SJSA1 (cell line): ENCODE data around the gene HEPACAM. TPM values are rescaled to one million over a fixed set of nuclear protein-coding genes. Genes with fewer than 3 reads are reported as not detected.
A peak's percentile ranks its signal among the peaks of the same experiment; 100 is the strongest.

Experiments used
- DNase-seq, 2 experiments: peaks; one replicate each; pipeline ENCODE4 v3.0.0-alpha.2; 2015 to 2020; ENCODE audit warnings: low spot score in 2 of 2, low read depth in 1 of 2
- H3K27ac ChIP-seq: fragments of 250-450 bp; sonication (Bioruptor Pico); 2 replicates; pipeline ENCODE4 v1.5.1; 2020; ENCODE audit warnings: mild to moderate bottlenecking, moderate library complexity
- H3K27me3 ChIP-seq: fragments of 250-450 bp; sonication (Bioruptor Pico); replicated peaks from 2 replicates; pipeline ENCODE4 v1.5.1; 2020; ENCODE audit warnings: mild to moderate bottlenecking, moderate library complexity
- H3K36me3 ChIP-seq: fragments of 250-450 bp; sonication (Bioruptor Pico); 2 replicates; pipeline ENCODE4 v1.5.1; 2020; ENCODE audit warnings: mild to moderate bottlenecking
- H3K4me1 ChIP-seq: fragments of 250-450 bp; sonication (Bioruptor Pico); replicated peaks from 2 replicates; pipeline ENCODE4 v1.6.1; 2021; ENCODE audit warnings: mild to moderate bottlenecking
- H3K4me3 ChIP-seq: fragments of 250-450 bp; sonication (Bioruptor Pico); 2 replicates; pipeline ENCODE4 v1.5.1; 2020; ENCODE audit warnings: mild to moderate bottlenecking
- H3K9me3 ChIP-seq: fragments of 250-450 bp; sonication (Bioruptor Pico); replicated peaks from 2 replicates; pipeline ENCODE4 v1.5.1; 2020; ENCODE audit warnings: mild to moderate bottlenecking
- total RNA-seq: library from RNA; depleted of rRNA; stranded (reverse); fragments of >200 nt; shearing (Covaris generic); gene quantifications from 2 replicates; pipeline ENCODE4 v1.2.3, GENCODE V29; 2014

The HEPACAM gene
- total RNA-seq, 1 experiment from 2014 or later: not detected

- Histone ChIP-seq H3K36me3 (no peaks in the 10 kb centered on the region), H3K4me1 (peaks cover 7% of the 10 kb centered on the region), H3K9me3 (no peaks in the 10 kb centered on the region), H3K27ac (no peak overlapping the region), H3K27me3 (no peaks in the 10 kb centered on the region), H3K4me3 (no peak overlapping the region)
- no peak for DNase-seq
These were observed 44.4 kb downstream of the HEPACAM start for GRCh38 chr11:124891373-124891861.

- Histone ChIP-seq H3K27me3 (no peaks in the 10 kb centered on the region), H3K4me3 (no peak overlapping the region), H3K36me3 (no peaks in the 10 kb centered on the region), H3K4me1 (peaks cover 1% of the 10 kb centered on the region), H3K9me3 (no peaks in the 10 kb centered on the region), H3K27ac (no peak overlapping the region)
- DNase-seq: no peak
These were observed 45.0 kb downstream of the HEPACAM start for GRCh38 chr11:124890683-124891372.

- Histone ChIP-seq H3K4me3 (no peak overlapping the region), H3K27ac (no peak overlapping the region), H3K27me3 (no peaks in the 10 kb centered on the region), H3K36me3 (no peaks in the 10 kb centered on the region), H3K4me1 (no peaks in the 10 kb centered on the region), H3K9me3 (no peaks in the 10 kb centered on the region)
- DNase-seq: no peak
These were observed 45.7 kb downstream of the HEPACAM start for GRCh38 chr11:124890151-124890550.

GRCh38 chr11:124889191-124890091 lies 46.4 kb downstream of the HEPACAM start:
- H3K36me3 ChIP-seq: no peaks in the 10 kb centered on the region
- no peak overlapping the region for H3K27ac ChIP-seq
- H3K4me3 ChIP-seq: no peak overlapping the region
- no peak for DNase-seq
- H3K27me3 ChIP-seq: no peaks in the 10 kb centered on the region
- H3K4me1 ChIP-seq: no peaks in the 10 kb centered on the region
- no peaks in the 10 kb centered on the region for H3K9me3 ChIP-seq

GRCh38 chr11:124887667-124888013 lies 48.2 kb downstream of the HEPACAM start:
- Histone ChIP-seq H3K9me3 (no peaks in the 10 kb centered on the region), H3K27ac (no peak overlapping the region), H3K4me3 (no peak overlapping the region), H3K36me3 (no peaks in the 10 kb centered on the region), H3K4me1 (peaks cover 2% of the 10 kb centered on the region; the same call in 1 of the 2 replicates), H3K27me3 (no peaks in the 10 kb centered on the region)
- no peak for DNase-seq

- Histone ChIP-seq H3K36me3 (no peaks in the 10 kb centered on the region), H3K27ac (no peak overlapping the region), H3K9me3 (no peaks in the 10 kb centered on the region), H3K27me3 (no peaks in the 10 kb centered on the region), H3K4me1 (peaks cover 7% of the 10 kb centered on the region; the same call in 1 of the 2 replicates), H3K4me3 (no peak overlapping the region)
- DNase-seq: no peak
These were observed 48.7 kb downstream of the HEPACAM start for GRCh38 chr11:124886978-124887666.

- H3K4me1 ChIP-seq: peaks cover 7% of the 10 kb centered on the region; the same call in 1 of the 2 replicates
- no peak overlapping the region for H3K4me3 ChIP-seq
- DNase-seq: no peak
- no peaks in the 10 kb centered on the region for H3K9me3 ChIP-seq
- no peaks in the 10 kb centered on the region for H3K36me3 ChIP-seq
- H3K27me3 ChIP-seq: no peaks in the 10 kb centered on the region
- H3K27ac ChIP-seq: no peak overlapping the region
These were observed 49.4 kb downstream of the HEPACAM start for GRCh38 chr11:124886476-124886875.

GRCh38 chr11:124884869-124885479 lies 50.9 kb downstream of the HEPACAM start:
- Histone ChIP-seq H3K4me1 (peaks cover 7% of the 10 kb centered on the region; the same call in 1 of the 2 replicates), H3K27ac (no peak overlapping the region), H3K27me3 (no peaks in the 10 kb centered on the region), H3K9me3 (no peaks in the 10 kb centered on the region), H3K4me3 (no peak overlapping the region), H3K36me3 (no peaks in the 10 kb centered on the region)
- no peak for DNase-seq

- no peaks in the 10 kb centered on the region for H3K27me3 ChIP-seq
- H3K4me3 ChIP-seq: no peak overlapping the region
- no peaks in the 10 kb centered on the region for H3K36me3 ChIP-seq
- H3K27ac ChIP-seq: no peak overlapping the region
- H3K9me3 ChIP-seq: no peaks in the 10 kb centered on the region
- DNase-seq: no peak
- peaks cover 7% of the 10 kb centered on the region; the same call in 1 of the 2 replicates for H3K4me1 ChIP-seq
These were observed 51.5 kb downstream of the HEPACAM start for GRCh38 chr11:124884340-124884739.

- no peak overlapping the region for H3K4me3 ChIP-seq
- no peaks in the 10 kb centered on the region for H3K36me3 ChIP-seq
- no peaks in the 10 kb centered on the region for H3K27me3 ChIP-seq
- no peak overlapping the region for H3K27ac ChIP-seq
- peak in 1 of 2 experiments; percentile 16 for DNase-seq
- H3K4me1 ChIP-seq: peaks cover 7% of the 10 kb centered on the region; the same call in 1 of the 2 replicates
- H3K9me3 ChIP-seq: no peaks in the 10 kb centered on the region
These were observed 53.3 kb downstream of the HEPACAM start for GRCh38 chr11:124882339-124883071.

- Histone ChIP-seq H3K9me3 (no peaks in the 10 kb centered on the region), H3K4me1 (peaks cover 14% of the 10 kb centered on the region; the same call in 1 of the 2 replicates), H3K27ac (no peak overlapping the region), H3K4me3 (no peak overlapping the region), H3K27me3 (no peaks in the 10 kb centered on the region), H3K36me3 (no peaks in the 10 kb centered on the region)
- DNase-seq: no peak
These were observed 54.9 kb downstream of the HEPACAM start for GRCh38 chr11:124880958-124881357.

- Histone ChIP-seq H3K4me3 (no peak overlapping the region), H3K27ac (no peak overlapping the region), H3K4me1 (peaks cover 18% of the 10 kb centered on the region; the same call in 1 of the 2 replicates), H3K9me3 (no peaks in the 10 kb centered on the region), H3K27me3 (no peaks in the 10 kb centered on the region), H3K36me3 (no peaks in the 10 kb centered on the region)
- no peak for DNase-seq
These were observed 55.6 kb downstream of the HEPACAM start for GRCh38 chr11:124880290-124880611.
